Left lung (tissue), 10 donors: ENCODE data around the gene EIF2S2. TPM values are rescaled to one million over a fixed set of nuclear protein-coding genes. Genes with fewer than 3 reads are reported as not detected.

Experiments used
- ATAC-seq: fragments of 200-7000 bp; cut with Tn5 transposase; one replicate; pipeline ENCODE4 v1.9.1; 2020; ENCODE audit warnings: moderate library complexity
- DNase-seq, 4 donors: peaks; one replicate each; pipeline ENCODE4 v3.0.0-alpha.2; 2013 to 2020
- H3K27ac ChIP-seq, 2 donors: fragments of 200-600 bp; sonication (generic) in 1 of 2; one replicate each; pipeline versions ENCODE4 v1.5.0 to v1.8.0; 2020 to 2021
- H3K27me3 ChIP-seq, 2 donors: fragments of 200-600 bp; sonication (generic) in 1 of 2; one replicate each; pipeline versions ENCODE4 v1.5.0 to v1.8.0; 2020 to 2021
- H3K36me3 ChIP-seq, 2 donors: fragments of 200-600 bp; sonication (generic) in 1 of 2; one replicate each; pipeline versions ENCODE4 v1.5.0 to v1.8.0; 2020 to 2021
- H3K4me1 ChIP-seq, 2 donors: fragments of 200-600 bp; one replicate each; pipeline ENCODE4 v1.8.0; 2021
- H3K4me3 ChIP-seq, 2 donors: fragments of 200-600 bp; sonication (generic) in 1 of 2; one replicate each; pipeline versions ENCODE4 v1.5.0 to v1.8.0; 2020 to 2021; ENCODE audit warnings: mild to moderate bottlenecking in 1 of 2
- H3K9me3 ChIP-seq, 2 donors: fragments of 200-600 bp; sonication (generic) in 1 of 2; one replicate each; pipeline versions ENCODE4 v1.5.0 to v1.8.0; 2020 to 2021
- intact Hi-C, 2 donors: fragments of 100-400 bp; cut with DNase I; formaldehyde crosslinking; loops; one replicate each; pipeline versions ENCODE4 v1.11.2 to v1.14.2; 2022
- microRNA-seq, 2 donors: library from miRNA; unstranded; fragments of <30 nt; microRNA quantifications; one replicate each; pipeline ENCODE4, GENCODE V29; 2019
- polyA plus RNA-seq, 6 donors: library from polyadenylated mRNA; unstranded; fragments of 120-200 nt; gene quantifications; one replicate each; pipeline ENCODE4 v1.2.1, GENCODE V29; 2013; ENCODE audit not compliant: insufficient read length in 6 of 6
- total RNA-seq, 2 donors: library from RNA; stranded (reverse); fragmentation: NEBNext Ultra II Directional; extraction: Animal tissue kit (Norgen Biotek cat#: 25700); gene quantifications; one replicate each; pipeline ENCODE4 v1.2.1, GENCODE V29; 2021
- TF ChIP-seq, protein P1 (sequence below), 2 donors: fragments of 200-600 bp; sonication (generic) in 1 of 2; IDR thresholded peaks; one replicate each; pipeline versions ENCODE4 v1.5.0 to v1.8.0; 2021; ENCODE audit warnings: antibody characterized with exemption in 2 of 2
- donor health status: DM: no; HTN: yes; CAD: no.
- donor health status: DM: no; HTN: no; CAD: no.

Gene EIF2S2
- total and polyA plus RNA-seq, 8 donors, result 41.7 to 61.6 (median 45.9) TPM

DNA sequence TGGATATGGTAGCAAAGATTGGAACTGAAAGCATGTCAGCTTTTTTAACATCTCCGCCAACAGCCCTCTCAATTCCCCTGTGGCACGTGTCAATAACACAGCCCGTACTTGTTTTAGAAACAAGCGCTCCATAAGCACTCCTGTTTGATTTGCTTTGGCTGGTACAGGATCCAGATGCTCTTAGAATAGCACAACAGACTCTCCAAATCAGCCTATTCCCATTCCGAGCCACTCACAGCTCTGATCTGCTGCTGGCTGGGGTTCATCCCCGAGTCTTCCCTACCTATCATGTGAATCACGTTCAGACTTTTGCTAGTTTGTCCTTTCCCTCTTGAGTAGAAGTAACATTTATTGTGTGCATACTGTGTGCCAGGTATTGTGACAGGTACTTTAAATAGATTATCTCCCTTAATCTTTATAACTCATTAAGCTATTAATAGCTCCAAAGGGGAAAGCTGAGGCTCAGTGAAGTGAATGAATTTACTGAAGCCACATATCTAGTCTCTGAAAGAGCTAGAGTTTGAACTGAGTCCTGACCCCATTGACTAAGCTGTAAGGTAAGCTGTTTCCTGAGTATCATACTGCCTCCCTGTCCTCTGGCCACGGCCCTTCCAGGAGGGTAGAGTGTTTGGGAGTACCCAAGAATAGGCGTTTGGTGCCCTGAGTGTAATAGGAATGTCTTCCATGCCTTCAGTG is 71.6 kb downstream of the EIF2S2 start:
- no peaks in the 10 kb centered on the region for H3K27me3 ChIP-seq
- TF ChIP-seq, protein P1, sequence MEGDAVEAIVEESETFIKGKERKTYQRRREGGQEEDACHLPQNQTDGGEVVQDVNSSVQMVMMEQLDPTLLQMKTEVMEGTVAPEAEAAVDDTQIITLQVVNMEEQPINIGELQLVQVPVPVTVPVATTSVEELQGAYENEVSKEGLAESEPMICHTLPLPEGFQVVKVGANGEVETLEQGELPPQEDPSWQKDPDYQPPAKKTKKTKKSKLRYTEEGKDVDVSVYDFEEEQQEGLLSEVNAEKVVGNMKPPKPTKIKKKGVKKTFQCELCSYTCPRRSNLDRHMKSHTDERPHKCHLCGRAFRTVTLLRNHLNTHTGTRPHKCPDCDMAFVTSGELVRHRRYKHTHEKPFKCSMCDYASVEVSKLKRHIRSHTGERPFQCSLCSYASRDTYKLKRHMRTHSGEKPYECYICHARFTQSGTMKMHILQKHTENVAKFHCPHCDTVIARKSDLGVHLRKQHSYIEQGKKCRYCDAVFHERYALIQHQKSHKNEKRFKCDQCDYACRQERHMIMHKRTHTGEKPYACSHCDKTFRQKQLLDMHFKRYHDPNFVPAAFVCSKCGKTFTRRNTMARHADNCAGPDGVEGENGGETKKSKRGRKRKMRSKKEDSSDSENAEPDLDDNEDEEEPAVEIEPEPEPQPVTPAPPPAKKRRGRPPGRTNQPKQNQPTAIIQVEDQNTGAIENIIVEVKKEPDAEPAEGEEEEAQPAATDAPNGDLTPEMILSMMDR (IDR thresholded peaks at IDR 0.05), result no peak
- DNase-seq (peak in 1 of 4 donors; percentile 40), ATAC-seq (peak; percentile 77)
- H3K36me3 ChIP-seq, result no peaks in the 10 kb centered on the region
- no peak overlapping the region for H3K27ac ChIP-seq
- peaks cover 38 to 80% of the 10 kb centered on the region in 2 donors for H3K4me1 ChIP-seq
- no peaks in the 10 kb centered on the region for H3K9me3 ChIP-seq
- H3K4me3 ChIP-seq, result no peak overlapping the region
- intact Hi-C loops, result no loop called here

Small RNAs within 50 kb of the gene (microRNA-seq; reads per million reads assigned to microRNA genes)
- 0 reads per million in 2 donors for gene MIR4755

Other genes with a start within 250 kb of the EIF2S2 start
- gene RALY, start 118.3 kb downstream of the EIF2S2 start, total RNA-seq, result 100 to 1,000 TPM; 127 to 151 TPM
- gene RALY, start 118.3 kb downstream of the EIF2S2 start, polyA plus RNA-seq, result 100 to 1,000 TPM; 189 to 242 (median 214) TPM
- gene ASIP, start 129.2 kb upstream of the EIF2S2 start, total RNA-seq, result under 1 TPM in 1 of 2 donors, not detected in 1; 0.79 TPM
- gene ASIP, start 129.2 kb upstream of the EIF2S2 start, polyA plus RNA-seq, result under 1 TPM in 3 of 6 donors, not detected in 3; 0.29 to 0.38 (median 0.33) TPM
- 100 to 1,000 TPM in 1 of 2 donors, 10 to 100 TPM in 1; 89.1 to 112 TPM for gene AHCY, start 191.1 kb upstream of the EIF2S2 start, total RNA-seq
- gene AHCY, start 191.1 kb upstream of the EIF2S2 start, polyA plus RNA-seq, result 100 to 1,000 TPM; 105 to 121 (median 120) TPM